Adrenal gland (tissue), 12 donors: ENCODE results near the gene GAGE10. TPM values are rescaled to one million over a fixed set of nuclear protein-coding genes. Genes with fewer than 3 reads are reported as not detected.

Experiments used
- DNase-seq, 7 donors: peaks; one replicate each; pipeline ENCODE4 v3.0.0-alpha.2; 2019 to 2020
- H3K27ac ChIP-seq, 5 donors: fragments of 200-600 bp; sonication (generic) in 4 of 5; 1 replicate in 3 of 5; 2 replicates in 2 of 5; pipeline versions ENCODE4 v1.5.1 to v1.8.0; 2016 to 2020; ENCODE audit warnings: mild to moderate bottlenecking in 1 of 5
- H3K27me3 ChIP-seq: fragments of 200-600 bp; 2 replicates; pipeline ENCODE4 v1.8.0; 2021
- H3K36me3 ChIP-seq, 2 donors: fragments of 200-600 bp; replicated peaks in 1 of 2; 1 replicate in 1 of 2; 2 replicates in 1 of 2; pipeline versions ENCODE4 v1.5.1 to v1.8.0; 2018 to 2022
- H3K4me1 ChIP-seq, 2 donors: fragments of 200-600 bp; replicated peaks in 1 of 2; 1 replicate in 1 of 2; 2 replicates in 1 of 2; pipeline versions ENCODE4 v1.5.1 to v1.8.0; 2018 to 2021
- H3K4me3 ChIP-seq, 4 donors: fragments of 200-600 bp; sonication (generic) in 3 of 4; one replicate each; pipeline ENCODE4 v1.5.1; 2016 to 2018
- H3K9me3 ChIP-seq, 3 donors: fragments of 200-600 bp; sonication (generic) in 1 of 3; replicated peaks in 1 of 3; 1 replicate in 2 of 3; 2 replicates in 1 of 3; pipeline versions ENCODE4 v1.5.1 to v1.8.0; 2016 to 2021
- CTCF ChIP-seq, 6 experiments: fragments of 450-650 bp in 4 of 6; fragments of 200-600 bp in 2 of 6; sonication (generic) in 1 of 6; IDR thresholded peaks; 1 replicate in 5 of 6; 2 replicates in 1 of 6; pipeline versions ENCODE4 v1.5.1 to v1.8.0; 2016 to 2021; ENCODE audit warnings: antibody characterized with exemption in 6 of 6, mild to moderate bottlenecking in 2 of 6, moderate library complexity in 1 of 6
- POLR2A ChIP-seq, 2 donors: fragments of 450-650 bp; IDR thresholded peaks; one replicate each; pipeline ENCODE4 v1.6.1; 2017; ENCODE audit warnings: antibody characterized with exemption in 2 of 2, mild to moderate bottlenecking in 2 of 2, moderate library complexity in 1 of 2
- WGBS, 4 donors: extraction: QIAGEN DNeasy Blood & Tissue Kit in 2 of 4; methylation state at CpG; one replicate each; pipeline versions ENCODE4 v1.1.5 to v1.1.7; 2013 to 2017; 5-methylcytosine and 5-hydroxymethylcytosine counted together
- intact Hi-C, 2 donors: fragments of 100-400 bp; cut with DNase I; formaldehyde crosslinking; loops; one replicate each; pipeline versions ENCODE4 v1.14.1 to v1.15.0; 2022 to 2023
- polyA plus RNA-seq, 3 donors: library from polyadenylated mRNA; stranded (reverse); fragments of 200-250 nt in 2 of 3; fragments of 350-450 nt in 1 of 3; fragmentation: Illumina TruSeq in 1 of 3; extraction: RNeasy Lipid Tissue Mini Kit (QIAGEN cat#74804) in 1 of 3; gene quantifications; one replicate each; pipeline ENCODE4 v1.2.3, GENCODE V29; 2013 to 2014
- total RNA-seq, 9 donors: library from RNA; depleted of rRNA in 4 of 9; stranded (reverse); fragments of >200 nt in 4 of 9; fragments of 120-200 nt in 1 of 9; fragmentation: NEBNext Ultra II Directional in 1 of 9; extraction: Animal tissue kit (Norgen Biotek cat#: 25700) in 1 of 9; gene quantifications; one replicate each; pipeline versions ENCODE4 v1.1.0 to v1.2.4, GENCODE V29; 2013 to 2023
- donor health status: healthy with polysubstance abuse.
- donor health status: Bipolar disorder and iron deficiency.
- donor health status: DM: yes; HTN: yes; CAD: no.
- donor health status: DM: no; HTN: no; CAD: no.
- donor health status: DM: no; HTN: no; CAD: no.
- donor health status: DM: yes; HTN: yes; CAD: no.

GAGE10 gene
- total and polyA plus RNA-seq, 12 donors, result 0.33 TPM; not detected in 11

- intact Hi-C loops, result no loop called here
- no peak for TF ChIP-seq CTCF (IDR thresholded peaks at IDR 0.05)
- no peak for TF ChIP-seq POLR2A (IDR thresholded peaks at IDR 0.05)
- no peak overlapping the region for H3K27ac ChIP-seq
Measured at GRCh38 chrX:49257846-49258748, 45.3 kb upstream of the GAGE10 start.

GRCh38 chrX:49258749-49259124 lies 44.7 kb upstream of the GAGE10 start:
- H3K36me3 ChIP-seq, result no peaks in the 10 kb centered on the region
- DNase-seq, result no peak
- WGBS, 4 donors, result 88 to 91% (median 88%) methylated on average over 1 to 5 of the region's 5 CpGs
- intact Hi-C loops, result no loop called here
- H3K27ac ChIP-seq, result no peak overlapping the region
- TF ChIP-seq CTCF (IDR thresholded peaks at IDR 0.05), result no peak
- no peak for TF ChIP-seq POLR2A (IDR thresholded peaks at IDR 0.05)
- H3K4me3 ChIP-seq, result no peak overlapping the region
- no peaks in the 10 kb centered on the region for H3K4me1 ChIP-seq
- no peaks in the 10 kb centered on the region for H3K9me3 ChIP-seq
- H3K27me3 ChIP-seq, result peaks cover 4% of the 10 kb centered on the region

More at GRCh38 chrX:49257846-49258748, 45.3 kb upstream of the GAGE10 start:
- Histone ChIP-seq H3K27me3 (peaks cover 4% of the 10 kb centered on the region), H3K4me1 (no peaks in the 10 kb centered on the region), H3K9me3 (no peaks in the 10 kb centered on the region), H3K4me3 (no peak overlapping the region), H3K36me3 (no peaks in the 10 kb centered on the region)
- no peak for DNase-seq
- WGBS, 4 donors, result 60 to 78% (median 77%) methylated on average over 8 to 20 of the region's 20 CpGs

GRCh38 chrX:49260221-49260985 lies 43.0 kb upstream of the GAGE10 start:
- DNase-seq, result no peak
- Histone ChIP-seq H3K27me3 (peaks cover 4% of the 10 kb centered on the region), H3K27ac (no peak overlapping the region), H3K4me1 (no peaks in the 10 kb centered on the region), H3K9me3 (no peaks in the 10 kb centered on the region), H3K36me3 (no peaks in the 10 kb centered on the region), H3K4me3 (no peak overlapping the region)
- WGBS, 4 donors, result 88 to 94% (median 89%) methylated on average over 11 to 17 of the region's 17 CpGs; no CpG with 5 or more reads in 1 of the 4 donors
- intact Hi-C loops, result no loop called here
- no peak for TF ChIP-seq POLR2A (IDR thresholded peaks at IDR 0.05)
- TF ChIP-seq CTCF (IDR thresholded peaks at IDR 0.05), result no peak

GRCh38 chrX:49262603-49263002 lies 40.8 kb upstream of the GAGE10 start:
- DNase-seq, result no peak
- intact Hi-C loops, result no loop called here
- WGBS, 4 donors, result 44 to 90% (median 67%) methylated on average over 1 of the region's 1 CpG
- Histone ChIP-seq H3K36me3 (no peaks in the 10 kb centered on the region), H3K9me3 (no peaks in the 10 kb centered on the region), H3K27me3 (no peaks in the 10 kb centered on the region), H3K4me3 (no peak overlapping the region), H3K27ac (no peak overlapping the region), H3K4me1 (no peaks in the 10 kb centered on the region)
- no peak for TF ChIP-seq POLR2A (IDR thresholded peaks at IDR 0.05)
- no peak for TF ChIP-seq CTCF (IDR thresholded peaks at IDR 0.05)
